H1 (cell line): ENCODE data around the gene PRRT1B. TPM values are rescaled to one million over a fixed set of nuclear protein-coding genes. Genes with fewer than 3 reads are reported as not detected.

Experiments used
- CTCF ChIA-PET: fragments of 300-600 bp; sonication (Branson Sonifier 250); formaldehyde crosslinking; loops from one replicate; lab custom pipeline; 2021; ENCODE audit not compliant: partially characterized antibody; lab: Charles Lee
- POLR2A ChIA-PET: fragments of 300-600 bp; sonication (Branson Sonifier 250); formaldehyde crosslinking; loops from one replicate; lab custom pipeline; 2021; ENCODE audit warnings: inconsistent platforms; ENCODE audit not compliant: partially characterized antibody; lab: Charles Lee
- DNase-seq, 2 experiments: peaks; one replicate each; pipeline versions ENCODE4 v3.0.0 to v3.0.0-alpha.2; 2010 to 2022; ENCODE audit warnings: low spot score in 2 of 2, low read depth in 1 of 2, mixed read lengths in 1 of 2
- FAIRE-seq: peaks from 2 replicates; lab custom pipeline; 2011; peaks lifted over from hg19 to GRCh38; lab: Jason Lieb, UNC
- H2AFZ ChIP-seq: 2 replicates; pipeline ENCODE4 v1.8.1; 2012; ENCODE audit warnings: low read length, inconsistent platforms
- H2AK5ac ChIP-seq: 2 replicates; pipeline ENCODE4 v1.6.1; 2013; ENCODE audit warnings: low read depth, low read length
- H2BK120ac ChIP-seq: replicated peaks from 2 replicates; pipeline ENCODE3; 2013; ENCODE audit warnings: low read depth, low read length, inconsistent platforms
- H2BK12ac ChIP-seq: 2 replicates; pipeline ENCODE4 v1.6.1; 2013; ENCODE audit warnings: low read depth, low read length
- H2BK15ac ChIP-seq: 2 replicates; pipeline ENCODE4 v1.6.1; 2013; ENCODE audit warnings: low read length
- H2BK20ac ChIP-seq: 2 replicates; pipeline ENCODE4 v1.6.1; 2013; ENCODE audit warnings: low read length
- H2BK5ac ChIP-seq: 2 replicates; pipeline ENCODE4 v1.6.1; 2013; ENCODE audit warnings: low read depth, low read length
- H3K14ac ChIP-seq: 2 replicates; pipeline ENCODE4 v1.6.1; 2013; ENCODE audit warnings: inconsistent platforms; ENCODE audit not compliant: insufficient read length
- H3K18ac ChIP-seq: 2 replicates; pipeline ENCODE4 v1.6.1; 2013; ENCODE audit warnings: low read length; ENCODE audit errors: extremely low read depth
- H3K23ac ChIP-seq: 2 replicates; pipeline ENCODE4 v1.6.1; 2013; ENCODE audit warnings: inconsistent platforms; ENCODE audit not compliant: insufficient read length
- H3K23me2 ChIP-seq: 2 replicates; pipeline ENCODE4 v1.6.1; 2013; ENCODE audit warnings: low read depth, low read length
- H3K27ac ChIP-seq: 2 replicates; pipeline ENCODE4 v1.6.1; 2011; ENCODE audit warnings: low read depth, low read length, inconsistent platforms
- H3K27me3 ChIP-seq, 4 experiments: replicated peaks in 1 of 4; 1 replicate in 1 of 4; 2 replicates in 3 of 4; pipeline versions ENCODE4 v1.6.1 to v1.8.1; 2011 to 2013; ENCODE audit warnings: low read length in 3 of 4, mild to moderate bottlenecking in 3 of 4, inconsistent platforms in 2 of 4, mixed read lengths in 2 of 4, moderate library complexity in 1 of 4; ENCODE audit not compliant: control insufficient read depth in 3 of 4, insufficient read depth in 3 of 4; ENCODE audit errors: extremely low read depth in 1 of 4
- H3K36me3 ChIP-seq, 4 experiments: 2 replicates each; pipeline versions ENCODE4 v1.6.1 to v1.8.1; 2011 to 2013; ENCODE audit warnings: mild to moderate bottlenecking in 4 of 4, low read length in 3 of 4, moderate library complexity in 2 of 4, control low read depth in 1 of 4, inconsistent platforms in 1 of 4; ENCODE audit not compliant: insufficient read depth in 4 of 4, control insufficient read depth in 2 of 4
- H3K4ac ChIP-seq: replicated peaks from 2 replicates; pipeline ENCODE3; 2013; ENCODE audit warnings: low read length, low read depth, mixed read lengths, inconsistent platforms; ENCODE audit not compliant: insufficient read length
- H3K4me1 ChIP-seq, 4 experiments: replicated peaks in 1 of 4; 1 replicate in 1 of 4; 2 replicates in 3 of 4; pipeline versions ENCODE4 v1.6.1 to v1.8.1; 2011 to 2013; ENCODE audit warnings: low read length in 3 of 4, inconsistent platforms in 2 of 4, mixed read lengths in 1 of 4; ENCODE audit not compliant: insufficient read depth in 4 of 4, control insufficient read depth in 3 of 4
- H3K4me2 ChIP-seq, 2 experiments: 2 replicates each; pipeline versions ENCODE4 v1.6.1 to v1.8.1; 2011 to 2013; ENCODE audit warnings: low read depth in 2 of 2, low read length in 2 of 2, control low read depth in 1 of 2, inconsistent platforms in 1 of 2, mild to moderate bottlenecking in 1 of 2; ENCODE audit not compliant: insufficient read depth in 1 of 2
- H3K4me3 ChIP-seq, 4 experiments: fragments of 200-600, 300-600 bp in 1 of 4; sonication (generic), shearing (Covaris generic), sonication (Bioruptor Twin) in 1 of 4; 2 replicates each; pipeline versions ENCODE4 v1.5.1 to v1.8.1; 2011 to 2016; ENCODE audit warnings: low read length in 4 of 4, low read depth in 3 of 4, control low read depth in 2 of 4, inconsistent platforms in 2 of 4, mild to moderate bottlenecking in 2 of 4, mixed read lengths in 1 of 4, moderate library complexity in 1 of 4; ENCODE audit not compliant: insufficient read depth in 2 of 4; ENCODE audit errors: extremely low read depth in 1 of 4
- H3K56ac ChIP-seq: replicated peaks from 2 replicates; pipeline ENCODE3; 2013; ENCODE audit warnings: low read depth, mild to moderate bottlenecking, mixed read lengths, low read length, inconsistent platforms; ENCODE audit not compliant: insufficient read length
- H3K79me1 ChIP-seq: 2 replicates; pipeline ENCODE4 v1.6.1; 2013; ENCODE audit warnings: low read depth, low read length, control low read depth
- H3K79me2 ChIP-seq, 2 experiments: 2 replicates each; pipeline versions ENCODE4 v1.6.1 to v1.8.1; 2012 to 2013; ENCODE audit warnings: low read length in 2 of 2, mild to moderate bottlenecking in 2 of 2, inconsistent platforms in 1 of 2; ENCODE audit not compliant: insufficient read depth in 2 of 2, control insufficient read depth in 1 of 2
- H3K9ac ChIP-seq, 4 experiments: replicated peaks in 1 of 4; 1 replicate in 1 of 4; 2 replicates in 3 of 4; pipeline versions ENCODE4 v1.6.1 to v1.8.1; 2011 to 2013; ENCODE audit warnings: low read depth in 3 of 4, low read length in 3 of 4, control low read depth in 2 of 4, mild to moderate bottlenecking in 2 of 4, moderate library complexity in 2 of 4, inconsistent platforms in 1 of 4; ENCODE audit errors: extremely low read depth in 1 of 4
- H3K9me3 ChIP-seq, 2 experiments: 2 replicates each; pipeline versions ENCODE4 v1.6.1 to v1.8.1; 2012 to 2013; ENCODE audit warnings: mild to moderate bottlenecking in 2 of 2, moderate library complexity in 2 of 2, control low read depth in 1 of 2, inconsistent platforms in 1 of 2, low read depth in 1 of 2, low read length in 1 of 2, mixed read lengths in 1 of 2; ENCODE audit not compliant: insufficient read depth in 2 of 2
- H4K20me1 ChIP-seq, 2 experiments: replicated peaks in 1 of 2; 2 replicates each; pipeline versions ENCODE3 to v1.8.1; 2011 to 2013; ENCODE audit warnings: inconsistent platforms in 2 of 2, low read length in 2 of 2, mild to moderate bottlenecking in 1 of 2; ENCODE audit not compliant: insufficient read depth in 2 of 2, control insufficient read depth in 1 of 2
- H4K5ac ChIP-seq: 2 replicates; pipeline ENCODE4 v1.6.1; 2013; ENCODE audit warnings: low read length, low read depth, mixed read lengths, inconsistent platforms; ENCODE audit not compliant: insufficient read length
- H4K8ac ChIP-seq: 2 replicates; pipeline ENCODE4 v1.8.0; 2013; ENCODE audit warnings: mild to moderate bottlenecking, moderate library complexity, low read length, inconsistent platforms; ENCODE audit not compliant: insufficient read depth; ENCODE audit errors: extremely low read depth
- H4K91ac ChIP-seq: replicated peaks from 2 replicates; pipeline ENCODE3; 2013; ENCODE audit warnings: low read length, mixed read lengths, inconsistent platforms; ENCODE audit not compliant: insufficient read length
- KDM4A ChIP-seq: IDR thresholded peaks from one replicate; pipeline ENCODE4 v1.7.1; 2012; ENCODE audit warnings: low read depth, mild to moderate bottlenecking, moderate library complexity, low read length, inconsistent platforms; ENCODE audit not compliant: severe bottlenecking
- KDM5A ChIP-seq: fragments of 200-600 bp; IDR thresholded peaks from 2 replicates; pipeline ENCODE4 v1.7.1; 2012; ENCODE audit warnings: mild to moderate bottlenecking, low read length, inconsistent platforms, mixed read lengths
- POLR2A ChIP-seq, 2 experiments: IDR thresholded peaks; 1 replicate in 1 of 2; 2 replicates in 1 of 2; pipeline ENCODE4 v1.6.1; 2011; ENCODE audit warnings: low read depth in 2 of 2, low read length in 2 of 2, mild to moderate bottlenecking in 2 of 2; ENCODE audit errors: control extremely low read depth in 1 of 2
- RAD21 ChIP-seq, 2 experiments: IDR thresholded peaks in 1 of 2; conservative IDR thresholded peaks in 1 of 2; 2 replicates each; pipeline ENCODE4 v1.6.1; 2011; ENCODE audit warnings: low read depth in 2 of 2, low read length in 2 of 2, improper control_type of control experiment in 1 of 2, inconsistent platforms in 1 of 2, mild to moderate bottlenecking in 1 of 2, moderate library complexity in 1 of 2
- RFX5 ChIP-seq: IDR thresholded peaks from 2 replicates; pipeline ENCODE4 v1.6.1; 2011; ENCODE audit warnings: low read depth, low read length, improper control_type of control experiment, borderline replicate concordance
- SP1 ChIP-seq: IDR thresholded peaks from 2 replicates; pipeline ENCODE4 v1.6.1; 2011; ENCODE audit warnings: low read depth, low read length
- SP2 ChIP-seq: IDR thresholded peaks from 2 replicates; pipeline ENCODE4 v1.6.1; 2012; ENCODE audit warnings: mild to moderate bottlenecking, low read length, inconsistent platforms
- SP4 ChIP-seq: IDR thresholded peaks from 2 replicates; pipeline ENCODE4 v1.6.1; 2012; ENCODE audit warnings: low read length, inconsistent platforms
- TEAD4 ChIP-seq: IDR thresholded peaks from 2 replicates; pipeline ENCODE4 v1.6.1; 2012; ENCODE audit warnings: low read depth, low read length, inconsistent platforms, mixed read lengths
- WGBS, 2 experiments: shearing (Covaris generic) in 1 of 2; methylation state at CpG; one replicate each; pipeline versions ENCODE4 v1.1.6 to v1.1.7; 2013 to 2015; ENCODE audit warnings: low lambda C conversion rate in 2 of 2, mixed read lengths in 2 of 2, inconsistent platforms in 1 of 2, low coverage in 1 of 2, missing lambda C conversion rate in 1 of 2; ENCODE audit not compliant: insufficient replicate concordance in 2 of 2, insufficient coverage in 1 of 2, insufficient read length in 1 of 2; ENCODE audit errors: extremely low coverage in 1 of 2, missing lambda C conversion rate in 1 of 2; 5-methylcytosine and 5-hydroxymethylcytosine counted together
- polyA plus RNA-seq, 7 experiments: library from polyadenylated mRNA; depleted of rRNA in 3 of 7; stranded (reverse) in 5 of 7; unstranded in 2 of 7; fragments of >200 nt in 5 of 7; fragments of 200-250 nt in 2 of 7; gene quantifications; 1 replicate in 5 of 7; 2 replicates in 1 of 7; 4 replicates in 1 of 7; pipeline versions ENCODE4 v1.2.1 to v1.2.3, GENCODE V29; 2011 to 2013; ENCODE audit warnings: missing spikeins in 2 of 7, mixed read lengths in 2 of 7
- total RNA-seq: library from RNA; stranded (reverse); fragmentation: NEBNext Ultra II Directional; extraction: Animal tissue kit (Norgen Biotek cat#: 25700); gene quantifications from 2 replicates; pipeline ENCODE4 v1.2.1, GENCODE V29; 2021

The PRRT1B gene
- total and polyA plus RNA-seq, 2 of the 8 experiments (the other 6 are each of a cell fraction or from before 2014, with no cell fraction given), result 0.30 to 1.2 TPM

- Histone ChIP-seq H3K27me3 (no peaks in the 10 kb centered on the region), H3K9me3 (peaks cover 3 to 5% of the 10 kb centered on the region in 2 experiments; a peak in 2 of 4 replicates), H3K4ac (no peak overlapping the region), H3K9ac (no peak overlapping the region), H3K79me1 (no peaks in the 10 kb centered on the region), H3K56ac (no peak overlapping the region), H4K91ac (no peak overlapping the region), H3K27ac (no peak overlapping the region), H2BK12ac (no peak overlapping the region), H2BK15ac (no peak overlapping the region), H4K8ac (no peak overlapping the region), H3K23ac (no peak overlapping the region), H3K23me2 (no peaks in the 10 kb centered on the region), H2AK5ac (no peak overlapping the region), H3K14ac (no peak overlapping the region), H3K4me3 (no peak overlapping the region), H3K4me2 (no peak overlapping the region), H3K79me2 (no peaks in the 10 kb centered on the region), H3K18ac (no peak overlapping the region), H4K20me1 (peaks cover 3 to 4% of the 10 kb centered on the region in 2 experiments), H2BK20ac (no peak overlapping the region), H3K4me1 (no peaks in the 10 kb centered on the region), H3K36me3 (peaks cover 17 to 75% (median 49%) of the 10 kb centered on the region in 4 experiments), H2BK5ac (no peak overlapping the region), H4K5ac (no peak overlapping the region), H2BK120ac (no peak overlapping the region), H2AFZ (no peak overlapping the region)
- 81% methylated on average over 16 of the region's 16 CpGs; no CpG with 5 or more reads in 1 of the 2 experiments for WGBS, 2 experiments
- no peak for TF ChIP-seq RAD21 (IDR thresholded peaks at IDR 0.05 in 1 of 2, conservative IDR thresholded peaks at IDR 0.05 in 1 of 2; ENCODE audit: low read depth in 2 of 2, low read length in 2 of 2)
- no peak for TF ChIP-seq TEAD4
- TF ChIP-seq POLR2A (IDR thresholded peaks at IDR 0.05; ENCODE audit: control extremely low read depth in 1 of 2, low read depth in 2 of 2, low read length in 2 of 2), result no peak
- no peak for TF ChIP-seq KDM4A
- TF ChIP-seq RFX5, result no peak
- no peak for TF ChIP-seq KDM5A
- no peak for TF ChIP-seq SP2
- no peak for TF ChIP-seq SP1
- no peak for TF ChIP-seq SP4
- FAIRE-seq, result no peak
- POLR2A ChIA-PET, result interaction anchor here (0.6 to 3.7 kb wide), 10 partner anchors 8 to 94 kb away, joined by 3 to 22 read pairs (median 4); partner anchors contain the start of genes POMT1 and UCK1
- no peak for DNase-seq
- CTCF ChIA-PET, result interaction anchor here (0.8 to 1.1 kb wide), 2 partner anchors 11 to 16 kb away, joined by 3 to 4 read pairs; no protein-coding TSS in a partner anchor
Measured at GRCh38 chr9:131520503-131520902, 24.8 kb upstream of the PRRT1B start.
